Stimulated activated CD4-positive, alpha-beta T cell treated with anti-CD3 and anti-CD28 coated beads, Interleukin-15, amount 100 ng/mL, for 48 hours (primary cell): ENCODE measurements around the gene CCND3.

ENCODE experiments used
- DNase-seq, 2 donors: peaks; one replicate each; pipeline ENCODE4 v3.0.0-alpha.2; 2020; ENCODE audit warnings: low read depth in 2 of 2

The CCND3 gene

DNA sequence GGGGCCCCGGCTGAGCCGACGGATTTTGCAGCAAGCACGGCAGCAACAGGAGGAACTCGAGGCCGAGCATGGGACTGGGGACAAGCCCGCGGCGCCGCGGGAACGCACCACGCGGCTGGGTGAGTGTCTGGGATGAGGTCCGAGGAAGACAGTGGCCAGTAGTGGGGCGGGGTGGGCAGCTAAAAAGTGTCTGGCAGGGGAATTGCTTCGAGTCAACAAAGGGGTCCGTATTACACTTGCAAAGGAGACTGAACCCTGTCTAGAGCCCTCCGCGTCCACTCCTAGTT is 20.0 kb downstream of the CCND3 start:
- no peak for DNase-seq

GRCh38 chr6:41920921-41921711 is 20.5 kb downstream of the CCND3 start, which contains the start of the genes BYSL and MED20:
Gene BYSL (plus strand): TSS chr6:41921499. CDS start chr6:41921563, 64 bp downstream.
Gene MED20 (minus strand): TSS chr6:41921139. CDS start chr6:41921018, 121 bp downstream.
- DNase-seq, result peak; percentile 88 to 91

DNA sequence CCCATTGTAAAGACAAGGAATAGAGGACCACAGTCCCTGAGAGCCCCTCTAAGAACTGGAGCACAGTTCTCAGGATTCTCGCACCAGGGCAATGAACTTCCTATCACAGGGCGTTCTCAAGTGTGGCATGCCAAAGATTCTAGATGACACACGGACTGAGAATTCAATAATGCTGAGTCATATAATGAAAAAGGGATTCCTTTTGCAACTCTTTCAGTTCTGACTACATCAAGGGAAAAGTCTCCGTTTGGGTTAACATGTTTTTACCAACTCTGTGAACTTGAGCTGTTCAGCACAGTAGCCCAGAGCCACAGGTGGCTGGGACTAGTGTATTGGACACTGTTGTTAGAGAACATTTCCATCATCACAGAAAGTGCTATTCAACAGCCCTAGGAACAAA is 24.1 kb downstream of the CCND3 start:
- DNase-seq, result no peak

DNA sequence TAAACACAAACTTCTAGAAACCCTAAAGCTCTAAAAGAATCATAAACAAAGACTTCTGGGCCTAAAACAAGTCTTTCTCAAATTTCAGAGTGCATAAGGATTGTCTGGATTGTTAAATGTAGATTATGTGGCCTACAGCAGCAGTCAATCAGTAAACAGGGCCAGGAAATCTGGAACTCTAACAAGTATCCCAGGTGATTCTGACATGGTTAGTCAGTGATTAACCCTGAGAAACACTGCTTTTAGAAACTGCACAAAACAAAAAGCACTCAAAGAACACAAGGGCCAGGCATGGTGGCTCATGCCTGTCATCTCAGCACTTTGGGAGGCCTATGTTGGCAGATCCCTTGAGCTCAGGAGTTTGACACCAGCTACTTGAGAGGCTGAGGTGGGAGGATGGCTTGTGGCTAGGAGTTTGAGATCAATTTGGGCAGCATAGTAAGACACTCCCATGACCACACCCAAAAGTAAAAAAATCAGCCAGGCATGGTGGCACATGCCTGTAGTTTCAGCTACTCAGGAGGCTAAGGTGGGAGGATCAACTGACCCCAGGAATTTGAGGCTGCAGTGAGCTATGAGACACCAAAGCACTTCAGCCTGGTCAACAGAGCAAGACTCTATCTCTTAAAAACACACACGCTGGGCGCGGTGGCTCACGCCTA is 26.6 kb downstream of the CCND3 start:
- no peak for DNase-seq

GRCh38 chr6:41914343-41914742 is 27.3 kb downstream of the CCND3 start:
- DNase-seq, result no peak

- no peak for DNase-seq
These were observed 31.9 kb downstream of the CCND3 start for GRCh38 chr6:41909727-41910126.

GRCh38 chr6:41901882-41902519 is 39.6 kb downstream of the CCND3 start:
- peak; percentile 21 to 54 for DNase-seq

- no peak for DNase-seq
These were observed 40.7 kb downstream of the CCND3 start for GRCh38 chr6:41900861-41901260.

DNA sequence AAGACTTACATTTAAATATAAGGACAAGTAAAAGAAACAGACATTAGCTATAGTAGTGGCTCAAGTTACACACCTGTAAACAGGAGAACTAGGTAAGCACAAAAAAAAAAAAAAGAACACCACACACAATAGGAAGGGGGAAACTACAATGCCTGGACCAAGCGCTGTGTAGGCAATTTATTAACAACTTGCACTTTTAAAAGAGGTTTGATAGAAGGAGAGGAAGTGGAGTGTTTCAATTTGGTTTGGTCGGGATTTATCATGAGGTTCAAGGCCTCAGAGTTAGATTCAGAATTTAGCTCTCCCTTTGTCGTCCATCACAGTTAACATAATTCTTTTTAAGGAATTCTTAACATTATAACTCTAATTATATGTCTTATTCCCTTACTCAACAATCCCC is 45.3 kb downstream of the CCND3 start:
- no peak for DNase-seq

- peak; percentile 82 to 92 for DNase-seq
These were observed 46.0 kb downstream of the CCND3 start, which contains the start of gene USP49 for GRCh38 chr6:41895300-41896233. Gene USP49 (minus strand): TSS chr6:41895375. CDS start chr6:41806983, 88,392 bp downstream.

- peak in 1 of 2 donors; percentile 22 for DNase-seq
These were observed 47.0 kb downstream of the CCND3 start for GRCh38 chr6:41894366-41895299.

GRCh38 chr6:41892921-41893564 is 48.6 kb downstream of the CCND3 start:
- DNase-seq, result no peak

DNA sequence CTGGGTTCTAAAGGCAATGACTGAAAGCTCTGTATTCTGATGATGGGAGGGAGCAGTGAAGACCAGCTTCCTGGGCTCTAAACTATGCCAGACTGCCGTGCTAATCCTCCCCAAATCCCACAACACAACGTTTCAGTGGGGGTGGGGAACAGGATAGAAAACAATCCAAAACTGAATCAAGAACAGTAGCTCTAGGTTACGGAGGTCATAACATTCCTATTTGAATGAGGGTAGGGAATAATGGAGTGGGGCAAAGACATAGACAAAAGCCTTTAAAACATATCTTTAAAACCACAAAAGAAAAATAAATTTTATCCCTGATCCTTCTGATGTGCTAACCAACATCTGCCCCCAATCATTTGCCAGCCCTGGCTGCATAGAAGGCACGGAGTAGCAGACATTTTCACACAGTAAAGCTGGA is 54.3 kb downstream of the CCND3 start:
- DNase-seq, result no peak

DNA sequence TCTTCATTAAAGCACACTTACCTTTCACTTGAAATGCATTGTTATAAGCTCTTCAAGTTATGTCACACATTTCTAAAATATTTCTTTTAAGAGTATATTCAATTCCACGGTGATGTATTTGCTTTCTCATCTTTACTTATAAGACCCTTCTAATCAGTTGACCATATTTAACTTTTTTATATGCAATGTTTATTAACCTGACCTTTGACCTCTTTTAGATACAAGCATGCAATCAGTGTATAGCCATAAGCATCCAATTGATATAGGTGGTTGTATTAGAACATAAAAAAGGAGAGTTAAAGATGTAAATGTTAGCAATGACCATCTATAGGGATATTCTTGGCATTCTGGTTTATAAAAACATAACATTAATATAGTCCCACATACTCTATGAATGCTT is 55.7 kb downstream of the CCND3 start:
- DNase-seq, result no peak

DNA sequence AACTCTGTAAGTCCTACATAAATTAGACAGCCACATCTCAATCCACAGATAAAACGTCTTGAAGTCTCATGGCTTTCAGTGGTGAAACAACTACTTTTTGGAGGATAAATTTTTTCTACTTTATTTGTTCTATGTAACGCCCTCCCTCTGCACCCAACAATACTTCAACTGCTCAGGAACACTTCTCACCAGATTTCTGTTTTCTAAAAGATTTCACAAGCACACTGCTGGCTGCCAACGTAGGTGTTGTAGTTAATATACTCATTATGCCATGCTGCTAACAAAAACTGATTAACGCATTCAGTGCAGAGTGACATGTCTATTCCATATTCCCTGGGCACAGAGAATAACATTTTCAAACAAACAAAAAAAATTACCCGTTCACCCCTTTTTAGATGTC is 56.7 kb downstream of the CCND3 start:
- DNase-seq, result no peak
